GM23338 (cell line): Measurements from ENCODE around the gene ATP8A1.

Experiments
- CREB1 ChIP-seq: fragments of 250-450 bp; sonication (Bioruptor Pico); IDR thresholded peaks from 2 replicates; pipeline ENCODE4 v1.5.0; 2020; ENCODE audit warnings: low read depth, mild to moderate bottlenecking, moderate library complexity
- EZH2 ChIP-seq: fragments of 200-600 bp; sonication (generic); IDR thresholded peaks from one replicate; pipeline ENCODE4 v1.8.0; 2017; ENCODE audit warnings: antibody characterized with exemption, mild to moderate bottlenecking, low read depth; ENCODE audit not compliant: unreplicated experiment
- EZH2phosphoT487 ChIP-seq: fragments of 200-600 bp; sonication (generic); IDR thresholded peaks from one replicate; pipeline ENCODE4 v1.8.1; 2018; ENCODE audit warnings: antibody characterized with exemption; ENCODE audit not compliant: unreplicated experiment
- POLR2AphosphoS5 ChIP-seq: IDR thresholded peaks from 2 replicates; pipeline ENCODE4 v1.6.1; 2016; ENCODE audit warnings: antibody characterized with exemption, low read depth
- STAT1 ChIP-seq: IDR thresholded peaks from one replicate; pipeline ENCODE4 v1.6.1; 2016; ENCODE audit warnings: antibody characterized with exemption; ENCODE audit not compliant: unreplicated experiment
- ZNF114 ChIP-seq: fragments of 250-450 bp; sonication (Bioruptor Pico); IDR thresholded peaks from 2 replicates; pipeline ENCODE4 v1.5.0; 2020; ENCODE audit warnings: mild to moderate bottlenecking, moderate library complexity
- ZNF331 ChIP-seq: fragments of 250-450 bp; sonication (Bioruptor Pico); IDR thresholded peaks from 2 replicates; pipeline ENCODE4 v1.5.0; 2020; ENCODE audit warnings: low read depth, mild to moderate bottlenecking, moderate library complexity
- TF ChIP-seq, protein P1 (sequence below): IDR thresholded peaks from one replicate; pipeline ENCODE4 v1.6.1; 2018; ENCODE audit warnings: antibody characterized with exemption; ENCODE audit not compliant: unreplicated experiment
- TF ChIP-seq, protein P2 (sequence below), 2 experiments: fragments of 200-600 bp in 1 of 2; sonication (generic) in 1 of 2; conservative IDR thresholded peaks; 2 replicates each; pipeline versions ENCODE4 v1.5.1 to v1.6.1; 2016 to 2017; ENCODE audit warnings: antibody characterized with exemption in 2 of 2, low read depth in 2 of 2, mild to moderate bottlenecking in 2 of 2, moderate library complexity in 1 of 2
- TF ChIP-seq, protein P3 (sequence below): IDR thresholded peaks from 2 replicates; pipeline ENCODE4 v1.6.1; 2016; ENCODE audit warnings: antibody characterized with exemption
- TF ChIP-seq, protein P4 (sequence below): fragments of 250-450 bp; sonication (Bioruptor Pico); IDR thresholded peaks from 2 replicates; pipeline ENCODE4 v1.5.0; 2020; ENCODE audit warnings: mild to moderate bottlenecking, moderate library complexity

GRCh38 chr4:42519803-42520417 lies 137.0 kb downstream of the ATP8A1 start:
- TF ChIP-seq, protein P1, sequence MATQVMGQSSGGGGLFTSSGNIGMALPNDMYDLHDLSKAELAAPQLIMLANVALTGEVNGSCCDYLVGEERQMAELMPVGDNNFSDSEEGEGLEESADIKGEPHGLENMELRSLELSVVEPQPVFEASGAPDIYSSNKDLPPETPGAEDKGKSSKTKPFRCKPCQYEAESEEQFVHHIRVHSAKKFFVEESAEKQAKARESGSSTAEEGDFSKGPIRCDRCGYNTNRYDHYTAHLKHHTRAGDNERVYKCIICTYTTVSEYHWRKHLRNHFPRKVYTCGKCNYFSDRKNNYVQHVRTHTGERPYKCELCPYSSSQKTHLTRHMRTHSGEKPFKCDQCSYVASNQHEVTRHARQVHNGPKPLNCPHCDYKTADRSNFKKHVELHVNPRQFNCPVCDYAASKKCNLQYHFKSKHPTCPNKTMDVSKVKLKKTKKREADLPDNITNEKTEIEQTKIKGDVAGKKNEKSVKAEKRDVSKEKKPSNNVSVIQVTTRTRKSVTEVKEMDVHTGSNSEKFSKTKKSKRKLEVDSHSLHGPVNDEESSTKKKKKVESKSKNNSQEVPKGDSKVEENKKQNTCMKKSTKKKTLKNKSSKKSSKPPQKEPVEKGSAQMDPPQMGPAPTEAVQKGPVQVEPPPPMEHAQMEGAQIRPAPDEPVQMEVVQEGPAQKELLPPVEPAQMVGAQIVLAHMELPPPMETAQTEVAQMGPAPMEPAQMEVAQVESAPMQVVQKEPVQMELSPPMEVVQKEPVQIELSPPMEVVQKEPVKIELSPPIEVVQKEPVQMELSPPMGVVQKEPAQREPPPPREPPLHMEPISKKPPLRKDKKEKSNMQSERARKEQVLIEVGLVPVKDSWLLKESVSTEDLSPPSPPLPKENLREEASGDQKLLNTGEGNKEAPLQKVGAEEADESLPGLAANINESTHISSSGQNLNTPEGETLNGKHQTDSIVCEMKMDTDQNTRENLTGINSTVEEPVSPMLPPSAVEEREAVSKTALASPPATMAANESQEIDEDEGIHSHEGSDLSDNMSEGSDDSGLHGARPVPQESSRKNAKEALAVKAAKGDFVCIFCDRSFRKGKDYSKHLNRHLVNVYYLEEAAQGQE = no peak
- TF ChIP-seq POLR2AphosphoS5 (no peak), EZH2 (no peak), ZNF114 (CRISPR knock-in tag) (no peak), ZNF331 (no peak), EZH2phosphoT487 (no peak), STAT1 (no peak), CREB1 (CRISPR knock-in tag) (no peak)
- TF ChIP-seq, protein P2, sequence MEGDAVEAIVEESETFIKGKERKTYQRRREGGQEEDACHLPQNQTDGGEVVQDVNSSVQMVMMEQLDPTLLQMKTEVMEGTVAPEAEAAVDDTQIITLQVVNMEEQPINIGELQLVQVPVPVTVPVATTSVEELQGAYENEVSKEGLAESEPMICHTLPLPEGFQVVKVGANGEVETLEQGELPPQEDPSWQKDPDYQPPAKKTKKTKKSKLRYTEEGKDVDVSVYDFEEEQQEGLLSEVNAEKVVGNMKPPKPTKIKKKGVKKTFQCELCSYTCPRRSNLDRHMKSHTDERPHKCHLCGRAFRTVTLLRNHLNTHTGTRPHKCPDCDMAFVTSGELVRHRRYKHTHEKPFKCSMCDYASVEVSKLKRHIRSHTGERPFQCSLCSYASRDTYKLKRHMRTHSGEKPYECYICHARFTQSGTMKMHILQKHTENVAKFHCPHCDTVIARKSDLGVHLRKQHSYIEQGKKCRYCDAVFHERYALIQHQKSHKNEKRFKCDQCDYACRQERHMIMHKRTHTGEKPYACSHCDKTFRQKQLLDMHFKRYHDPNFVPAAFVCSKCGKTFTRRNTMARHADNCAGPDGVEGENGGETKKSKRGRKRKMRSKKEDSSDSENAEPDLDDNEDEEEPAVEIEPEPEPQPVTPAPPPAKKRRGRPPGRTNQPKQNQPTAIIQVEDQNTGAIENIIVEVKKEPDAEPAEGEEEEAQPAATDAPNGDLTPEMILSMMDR (conservative IDR thresholded peaks at IDR 0.05; ENCODE audit: low read depth in 2 of 2) = peak; percentile 76 to 91
- TF ChIP-seq, protein P3, sequence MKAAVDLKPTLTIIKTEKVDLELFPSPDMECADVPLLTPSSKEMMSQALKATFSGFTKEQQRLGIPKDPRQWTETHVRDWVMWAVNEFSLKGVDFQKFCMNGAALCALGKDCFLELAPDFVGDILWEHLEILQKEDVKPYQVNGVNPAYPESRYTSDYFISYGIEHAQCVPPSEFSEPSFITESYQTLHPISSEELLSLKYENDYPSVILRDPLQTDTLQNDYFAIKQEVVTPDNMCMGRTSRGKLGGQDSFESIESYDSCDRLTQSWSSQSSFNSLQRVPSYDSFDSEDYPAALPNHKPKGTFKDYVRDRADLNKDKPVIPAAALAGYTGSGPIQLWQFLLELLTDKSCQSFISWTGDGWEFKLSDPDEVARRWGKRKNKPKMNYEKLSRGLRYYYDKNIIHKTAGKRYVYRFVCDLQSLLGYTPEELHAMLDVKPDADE = no peak
- TF ChIP-seq, protein P4, sequence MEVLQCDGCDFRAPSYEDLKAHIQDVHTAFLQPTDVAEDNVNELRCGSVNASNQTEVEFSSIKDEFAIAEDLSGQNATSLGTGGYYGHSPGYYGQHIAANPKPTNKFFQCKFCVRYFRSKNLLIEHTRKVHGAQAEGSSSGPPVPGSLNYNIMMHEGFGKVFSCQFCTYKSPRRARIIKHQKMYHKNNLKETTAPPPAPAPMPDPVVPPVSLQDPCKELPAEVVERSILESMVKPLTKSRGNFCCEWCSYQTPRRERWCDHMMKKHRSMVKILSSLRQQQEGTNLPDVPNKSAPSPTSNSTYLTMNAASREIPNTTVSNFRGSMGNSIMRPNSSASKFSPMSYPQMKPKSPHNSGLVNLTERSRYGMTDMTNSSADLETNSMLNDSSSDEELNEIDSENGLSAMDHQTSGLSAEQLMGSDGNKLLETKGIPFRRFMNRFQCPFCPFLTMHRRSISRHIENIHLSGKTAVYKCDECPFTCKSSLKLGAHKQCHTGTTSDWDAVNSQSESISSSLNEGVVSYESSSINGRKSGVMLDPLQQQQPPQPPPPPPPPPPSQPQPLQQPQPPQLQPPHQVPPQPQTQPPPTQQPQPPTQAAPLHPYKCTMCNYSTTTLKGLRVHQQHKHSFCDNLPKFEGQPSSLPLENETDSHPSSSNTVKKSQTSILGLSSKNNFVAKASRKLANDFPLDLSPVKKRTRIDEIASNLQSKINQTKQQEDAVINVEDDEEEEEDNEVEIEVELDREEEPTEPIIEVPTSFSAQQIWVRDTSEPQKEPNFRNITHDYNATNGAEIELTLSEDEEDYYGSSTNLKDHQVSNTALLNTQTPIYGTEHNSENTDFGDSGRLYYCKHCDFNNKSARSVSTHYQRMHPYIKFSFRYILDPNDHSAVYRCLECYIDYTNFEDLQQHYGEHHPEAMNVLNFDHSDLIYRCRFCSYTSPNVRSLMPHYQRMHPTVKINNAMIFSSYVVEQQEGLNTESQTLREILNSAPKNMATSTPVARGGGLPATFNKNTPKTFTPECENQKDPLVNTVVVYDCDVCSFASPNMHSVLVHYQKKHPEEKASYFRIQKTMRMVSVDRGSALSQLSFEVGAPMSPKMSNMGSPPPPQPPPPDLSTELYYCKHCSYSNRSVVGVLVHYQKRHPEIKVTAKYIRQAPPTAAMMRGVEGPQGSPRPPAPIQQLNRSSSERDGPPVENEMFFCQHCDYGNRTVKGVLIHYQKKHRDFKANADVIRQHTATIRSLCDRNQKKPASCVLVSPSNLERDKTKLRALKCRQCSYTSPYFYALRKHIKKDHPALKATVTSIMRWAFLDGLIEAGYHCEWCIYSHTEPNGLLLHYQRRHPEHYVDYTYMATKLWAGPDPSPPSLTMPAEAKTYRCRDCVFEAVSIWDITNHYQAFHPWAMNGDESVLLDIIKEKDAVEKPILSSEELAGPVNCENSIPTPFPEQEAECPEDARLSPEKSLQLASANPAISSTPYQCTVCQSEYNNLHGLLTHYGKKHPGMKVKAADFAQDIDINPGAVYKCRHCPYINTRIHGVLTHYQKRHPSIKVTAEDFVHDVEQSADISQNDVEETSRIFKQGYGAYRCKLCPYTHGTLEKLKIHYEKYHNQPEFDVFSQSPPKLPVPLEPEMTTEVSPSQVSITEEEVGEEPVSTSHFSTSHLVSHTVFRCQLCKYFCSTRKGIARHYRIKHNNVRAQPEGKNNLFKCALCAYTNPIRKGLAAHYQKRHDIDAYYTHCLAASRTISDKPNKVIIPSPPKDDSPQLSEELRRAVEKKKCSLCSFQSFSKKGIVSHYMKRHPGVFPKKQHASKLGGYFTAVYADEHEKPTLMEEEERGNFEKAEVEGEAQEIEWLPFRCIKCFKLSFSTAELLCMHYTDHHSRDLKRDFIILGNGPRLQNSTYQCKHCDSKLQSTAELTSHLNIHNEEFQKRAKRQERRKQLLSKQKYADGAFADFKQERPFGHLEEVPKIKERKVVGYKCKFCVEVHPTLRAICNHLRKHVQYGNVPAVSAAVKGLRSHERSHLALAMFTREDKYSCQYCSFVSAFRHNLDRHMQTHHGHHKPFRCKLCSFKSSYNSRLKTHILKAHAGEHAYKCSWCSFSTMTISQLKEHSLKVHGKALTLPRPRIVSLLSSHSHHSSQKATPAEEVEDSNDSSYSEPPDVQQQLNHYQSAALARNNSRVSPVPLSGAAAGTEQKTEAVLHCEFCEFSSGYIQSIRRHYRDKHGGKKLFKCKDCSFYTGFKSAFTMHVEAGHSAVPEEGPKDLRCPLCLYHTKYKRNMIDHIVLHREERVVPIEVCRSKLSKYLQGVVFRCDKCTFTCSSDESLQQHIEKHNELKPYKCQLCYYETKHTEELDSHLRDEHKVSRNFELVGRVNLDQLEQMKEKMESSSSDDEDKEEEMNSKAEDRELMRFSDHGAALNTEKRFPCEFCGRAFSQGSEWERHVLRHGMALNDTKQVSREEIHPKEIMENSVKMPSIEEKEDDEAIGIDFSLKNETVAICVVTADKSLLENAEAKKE (CRISPR knock-in tag) = no peak
